GM06990 (cell line): ENCODE data around the gene KSR2.
"Not testable (repeated sequence)": the region's sequence is repeated elsewhere in the genome, so short reads cannot be mapped to it uniquely, and the experiment has no call there.

Experiments
- DNase-seq: peaks from one replicate; pipeline ENCODE4 v3.0.0-alpha.2; 2011; ENCODE audit not compliant: insufficient read length; ENCODE audit errors: extremely low read depth
- H3K27me3 ChIP-seq: replicated peaks from 2 replicates; pipeline ENCODE4 v1.6.0; 2011; ENCODE audit warnings: low read length; ENCODE audit not compliant: control insufficient read depth, insufficient read depth
- H3K36me3 ChIP-seq: 2 replicates; pipeline ENCODE4 v1.5.1; 2011; ENCODE audit warnings: low read length; ENCODE audit not compliant: control insufficient read depth, insufficient read depth
- H3K4me3 ChIP-seq: replicated peaks from 2 replicates; pipeline ENCODE4 v1.5.1; 2011; ENCODE audit warnings: low read depth, mild to moderate bottlenecking, control low read depth, low read length
- TF ChIP-seq, protein P1 (sequence below): IDR thresholded peaks from 2 replicates; pipeline ENCODE4 v1.5.1; 2011; ENCODE audit warnings: low read length, control low read depth, mild to moderate bottlenecking, inconsistent platforms; ENCODE audit not compliant: insufficient read depth, poor library complexity, severe bottlenecking

Gene KSR2

GRCh38 chr12:117869551-117869950 is 99.2 kb downstream of the KSR2 start:
- no peak for DNase-seq
- TF ChIP-seq, protein P1, sequence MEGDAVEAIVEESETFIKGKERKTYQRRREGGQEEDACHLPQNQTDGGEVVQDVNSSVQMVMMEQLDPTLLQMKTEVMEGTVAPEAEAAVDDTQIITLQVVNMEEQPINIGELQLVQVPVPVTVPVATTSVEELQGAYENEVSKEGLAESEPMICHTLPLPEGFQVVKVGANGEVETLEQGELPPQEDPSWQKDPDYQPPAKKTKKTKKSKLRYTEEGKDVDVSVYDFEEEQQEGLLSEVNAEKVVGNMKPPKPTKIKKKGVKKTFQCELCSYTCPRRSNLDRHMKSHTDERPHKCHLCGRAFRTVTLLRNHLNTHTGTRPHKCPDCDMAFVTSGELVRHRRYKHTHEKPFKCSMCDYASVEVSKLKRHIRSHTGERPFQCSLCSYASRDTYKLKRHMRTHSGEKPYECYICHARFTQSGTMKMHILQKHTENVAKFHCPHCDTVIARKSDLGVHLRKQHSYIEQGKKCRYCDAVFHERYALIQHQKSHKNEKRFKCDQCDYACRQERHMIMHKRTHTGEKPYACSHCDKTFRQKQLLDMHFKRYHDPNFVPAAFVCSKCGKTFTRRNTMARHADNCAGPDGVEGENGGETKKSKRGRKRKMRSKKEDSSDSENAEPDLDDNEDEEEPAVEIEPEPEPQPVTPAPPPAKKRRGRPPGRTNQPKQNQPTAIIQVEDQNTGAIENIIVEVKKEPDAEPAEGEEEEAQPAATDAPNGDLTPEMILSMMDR = no peak
- no peak overlapping the region for H3K4me3 ChIP-seq
- H3K36me3 ChIP-seq = no peaks in the 10 kb centered on the region
- H3K27me3 ChIP-seq = no peaks in the 10 kb centered on the region

- H3K4me3 ChIP-seq = no peak overlapping the region
- H3K27me3 ChIP-seq = no peaks in the 10 kb centered on the region
- no peaks in the 10 kb centered on the region for H3K36me3 ChIP-seq
- no peak for DNase-seq
- TF ChIP-seq, protein P1 = no peak
Observed at GRCh38 chr12:117867348-117867747, 101.4 kb downstream of the KSR2 start.

DNA sequence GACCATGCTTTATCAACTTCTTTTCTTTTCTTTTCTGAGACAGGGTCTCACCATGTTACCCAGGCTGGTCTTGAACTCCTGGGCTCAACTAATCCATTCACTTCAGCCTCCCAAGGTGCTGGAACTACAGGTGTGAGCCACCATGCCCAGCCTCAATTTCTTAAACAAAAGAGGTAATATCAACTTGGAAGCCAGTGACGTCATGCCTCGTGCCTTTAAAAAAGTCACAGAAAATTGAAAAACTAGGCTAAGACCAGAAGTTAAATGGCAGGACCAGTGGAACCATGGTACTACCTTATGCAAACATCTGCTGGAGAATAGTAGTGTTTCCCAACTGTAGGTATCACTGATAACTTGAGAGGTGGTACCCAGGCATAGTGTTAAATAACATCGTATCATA is 103.3 kb downstream of the KSR2 start:
- no peak for DNase-seq
- Histone ChIP-seq H3K4me3 (no peak overlapping the region), H3K27me3 (no peaks in the 10 kb centered on the region), H3K36me3 (no peaks in the 10 kb centered on the region)
- TF ChIP-seq, protein P1 = no peak

- no peak for DNase-seq
- Histone ChIP-seq H3K27me3 (no peaks in the 10 kb centered on the region), H3K36me3 (no peaks in the 10 kb centered on the region), H3K4me3 (no peak overlapping the region)
- TF ChIP-seq, protein P1 = no peak
Observed at GRCh38 chr12:117863002-117863709, 105.6 kb downstream of the KSR2 start.

- no peak for DNase-seq
- no peaks in the 10 kb centered on the region for H3K27me3 ChIP-seq
- TF ChIP-seq, protein P1 = no peak
- H3K36me3 ChIP-seq = no peaks in the 10 kb centered on the region
- H3K4me3 ChIP-seq = no peak overlapping the region
Observed at GRCh38 chr12:117861691-117862090, 107.1 kb downstream of the KSR2 start.

GRCh38 chr12:117860787-117861290 is 108.0 kb downstream of the KSR2 start:
- H3K36me3 ChIP-seq, H3K4me3 ChIP-seq, DNase-seq, H3K27me3 ChIP-seq: not testable (repeated sequence)
